Hepatocyte (in vitro differentiated cells): Measurements from ENCODE around the gene TNNT2.

Source experiments
- EZH2 ChIP-seq: fragments of 200-600 bp; sonication (generic); IDR thresholded peaks from 2 replicates; pipeline ENCODE4 v1.6.1; 2016; ENCODE audit warnings: antibody characterized with exemption, mild to moderate bottlenecking, borderline replicate concordance
- TF ChIP-seq, protein P1 (sequence below): fragments of 200-600 bp; sonication (generic); IDR thresholded peaks from 2 replicates; pipeline ENCODE4 v1.5.1; 2016; ENCODE audit warnings: antibody characterized with exemption, mild to moderate bottlenecking; ENCODE audit not compliant: poor library complexity

DNA sequence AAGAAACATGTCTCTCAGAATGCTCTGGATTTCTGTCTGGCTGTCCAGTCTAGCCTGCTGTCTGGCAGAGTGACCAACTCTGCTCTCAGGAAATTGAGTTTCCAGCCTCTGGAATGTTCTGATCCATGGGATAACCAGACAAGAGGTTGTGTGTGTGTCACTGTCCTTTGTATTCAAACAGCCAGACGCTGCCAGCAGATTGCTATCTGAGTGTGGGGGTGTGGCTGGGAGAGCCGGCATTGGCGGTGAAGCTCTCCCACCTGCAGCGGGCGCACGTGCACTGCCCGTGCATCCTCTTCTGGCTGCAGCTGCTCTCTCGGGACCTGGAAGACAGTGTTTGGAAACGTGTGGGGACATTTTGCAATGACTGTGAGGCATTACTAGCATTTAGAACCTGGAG lies 68.1 kb downstream of the TNNT2 start:
- TF ChIP-seq, protein P1, sequence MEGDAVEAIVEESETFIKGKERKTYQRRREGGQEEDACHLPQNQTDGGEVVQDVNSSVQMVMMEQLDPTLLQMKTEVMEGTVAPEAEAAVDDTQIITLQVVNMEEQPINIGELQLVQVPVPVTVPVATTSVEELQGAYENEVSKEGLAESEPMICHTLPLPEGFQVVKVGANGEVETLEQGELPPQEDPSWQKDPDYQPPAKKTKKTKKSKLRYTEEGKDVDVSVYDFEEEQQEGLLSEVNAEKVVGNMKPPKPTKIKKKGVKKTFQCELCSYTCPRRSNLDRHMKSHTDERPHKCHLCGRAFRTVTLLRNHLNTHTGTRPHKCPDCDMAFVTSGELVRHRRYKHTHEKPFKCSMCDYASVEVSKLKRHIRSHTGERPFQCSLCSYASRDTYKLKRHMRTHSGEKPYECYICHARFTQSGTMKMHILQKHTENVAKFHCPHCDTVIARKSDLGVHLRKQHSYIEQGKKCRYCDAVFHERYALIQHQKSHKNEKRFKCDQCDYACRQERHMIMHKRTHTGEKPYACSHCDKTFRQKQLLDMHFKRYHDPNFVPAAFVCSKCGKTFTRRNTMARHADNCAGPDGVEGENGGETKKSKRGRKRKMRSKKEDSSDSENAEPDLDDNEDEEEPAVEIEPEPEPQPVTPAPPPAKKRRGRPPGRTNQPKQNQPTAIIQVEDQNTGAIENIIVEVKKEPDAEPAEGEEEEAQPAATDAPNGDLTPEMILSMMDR: peak; percentile 52
- no peak for TF ChIP-seq EZH2
